ENCODE measurements around the gene PTCH1. TPM values are rescaled to one million over a fixed set of nuclear protein-coding genes. Genes with fewer than 3 reads are reported as not detected.
A peak's percentile ranks its signal among the peaks of the same experiment; 100 is the strongest.

Gene PTCH1
- total RNA-seq, 1 donor from 2014 or later: 14.2 TPM

- Histone ChIP-seq H3K4me1 (no peaks in the 10 kb centered on the region), H3K4me3 (no peak overlapping the region), H3K36me3 (peaks cover 0 to 69% of the 10 kb centered on the region in 2 donors), H3K9me3 (no peaks in the 10 kb centered on the region), H3K27me3 (no peaks in the 10 kb centered on the region), H3K27ac (no peak overlapping the region)
- no peak for TF ChIP-seq POLR2AphosphoS5 (IDR thresholded peaks at IDR 0.05; ENCODE audit: insufficient read depth in 1 of 2, low read depth in 1 of 2)
- TF ChIP-seq CTCF (IDR thresholded peaks at IDR 0.05): no peak
- no peak for TF ChIP-seq POLR2A (IDR thresholded peaks at IDR 0.05)
- DNase-seq (ENCODE audit: extremely low spot score in 2 of 2): no peak
- intact Hi-C loops (cut with DNase I): no loop called here
Measured at GRCh38 chr9:95477885-95478284, 38.9 kb downstream of the PTCH1 start.

GRCh38 chr9:95477441-95477840 lies 39.3 kb downstream of the PTCH1 start:
- no peaks in the 10 kb centered on the region for H3K4me1 ChIP-seq
- TF ChIP-seq POLR2A (IDR thresholded peaks at IDR 0.05) (no peak), CTCF (IDR thresholded peaks at IDR 0.05) (no peak), POLR2AphosphoS5 (IDR thresholded peaks at IDR 0.05; ENCODE audit: insufficient read depth in 1 of 2, low read depth in 1 of 2) (no peak)
- no peaks in the 10 kb centered on the region for H3K27me3 ChIP-seq
- intact Hi-C loops (cut with DNase I): no loop called here
- H3K9me3 ChIP-seq: no peaks in the 10 kb centered on the region
- peaks cover 0 to 73% of the 10 kb centered on the region in 2 donors for H3K36me3 ChIP-seq
- H3K4me3 ChIP-seq: no peak overlapping the region
- H3K27ac ChIP-seq: no peak overlapping the region
- no peak for DNase-seq (ENCODE audit: extremely low spot score in 2 of 2)

- Histone ChIP-seq H3K27me3 (no peaks in the 10 kb centered on the region), H3K36me3 (peaks cover 0 to 72% of the 10 kb centered on the region in 2 donors), H3K9me3 (no peaks in the 10 kb centered on the region), H3K27ac (no peak overlapping the region), H3K4me1 (no peaks in the 10 kb centered on the region), H3K4me3 (no peak overlapping the region)
- no peak for DNase-seq (ENCODE audit: extremely low spot score in 2 of 2)
- no peak for TF ChIP-seq POLR2A (IDR thresholded peaks at IDR 0.05)
- no peak for TF ChIP-seq CTCF (IDR thresholded peaks at IDR 0.05)
- TF ChIP-seq POLR2AphosphoS5 (IDR thresholded peaks at IDR 0.05; ENCODE audit: insufficient read depth in 1 of 2, low read depth in 1 of 2): no peak
- intact Hi-C loops (cut with DNase I): no loop called here
Measured at GRCh38 chr9:95468791-95469190, 48.0 kb downstream of the PTCH1 start.

- no peak for TF ChIP-seq POLR2AphosphoS5 (IDR thresholded peaks at IDR 0.05; ENCODE audit: insufficient read depth in 1 of 2, low read depth in 1 of 2)
- Histone ChIP-seq H3K36me3 (peaks cover 0 to 57% of the 10 kb centered on the region in 2 donors), H3K27me3 (no peaks in the 10 kb centered on the region), H3K9me3 (no peaks in the 10 kb centered on the region), H3K4me1 (peaks cover 19% of the 10 kb centered on the region), H3K27ac (no peak overlapping the region), H3K4me3 (no peak overlapping the region)
- DNase-seq (ENCODE audit: extremely low spot score in 2 of 2): no peak
- intact Hi-C loops (cut with DNase I): no loop called here
Measured at GRCh38 chr9:95465115-95465514, 51.7 kb downstream of the PTCH1 start.

- peaks cover 19% of the 10 kb centered on the region for H3K4me1 ChIP-seq
- TF ChIP-seq POLR2A (IDR thresholded peaks at IDR 0.05) (no peak), CTCF (IDR thresholded peaks at IDR 0.05) (no peak), POLR2AphosphoS5 (IDR thresholded peaks at IDR 0.05; ENCODE audit: insufficient read depth in 1 of 2, low read depth in 1 of 2) (no peak)
- H3K27me3 ChIP-seq: no peaks in the 10 kb centered on the region
- peaks cover 0 to 47% of the 10 kb centered on the region in 2 donors for H3K36me3 ChIP-seq
- intact Hi-C loops (cut with DNase I): no loop called here
- DNase-seq (ENCODE audit: extremely low spot score in 2 of 2): no peak
- no peaks in the 10 kb centered on the region for H3K9me3 ChIP-seq
- peak overlapping the region; percentile 57 for H3K27ac ChIP-seq
- H3K4me3 ChIP-seq: peak overlapping the region; percentile 11 to 31
Measured at GRCh38 chr9:95463148-95464060, 53.4 kb downstream of the PTCH1 start.
